Occipital lobe (tissue), 2 donors: ENCODE results near the gene ALKBH5. TPM values are rescaled to one million over a fixed set of nuclear protein-coding genes. Genes with fewer than 3 reads are reported as not detected.

Source experiments
- DNase-seq: peaks from one replicate; lab custom pipeline; 2025; lab: John Stamatoyannopoulos, UW
- total RNA-seq: library from RNA; depleted of rRNA; stranded (reverse); fragments of >200 nt; gene quantifications from one replicate; pipeline ENCODE4 v1.2.3, GENCODE V29; 2014

Gene ALKBH5
- 79.7 TPM for total RNA-seq

DNA sequence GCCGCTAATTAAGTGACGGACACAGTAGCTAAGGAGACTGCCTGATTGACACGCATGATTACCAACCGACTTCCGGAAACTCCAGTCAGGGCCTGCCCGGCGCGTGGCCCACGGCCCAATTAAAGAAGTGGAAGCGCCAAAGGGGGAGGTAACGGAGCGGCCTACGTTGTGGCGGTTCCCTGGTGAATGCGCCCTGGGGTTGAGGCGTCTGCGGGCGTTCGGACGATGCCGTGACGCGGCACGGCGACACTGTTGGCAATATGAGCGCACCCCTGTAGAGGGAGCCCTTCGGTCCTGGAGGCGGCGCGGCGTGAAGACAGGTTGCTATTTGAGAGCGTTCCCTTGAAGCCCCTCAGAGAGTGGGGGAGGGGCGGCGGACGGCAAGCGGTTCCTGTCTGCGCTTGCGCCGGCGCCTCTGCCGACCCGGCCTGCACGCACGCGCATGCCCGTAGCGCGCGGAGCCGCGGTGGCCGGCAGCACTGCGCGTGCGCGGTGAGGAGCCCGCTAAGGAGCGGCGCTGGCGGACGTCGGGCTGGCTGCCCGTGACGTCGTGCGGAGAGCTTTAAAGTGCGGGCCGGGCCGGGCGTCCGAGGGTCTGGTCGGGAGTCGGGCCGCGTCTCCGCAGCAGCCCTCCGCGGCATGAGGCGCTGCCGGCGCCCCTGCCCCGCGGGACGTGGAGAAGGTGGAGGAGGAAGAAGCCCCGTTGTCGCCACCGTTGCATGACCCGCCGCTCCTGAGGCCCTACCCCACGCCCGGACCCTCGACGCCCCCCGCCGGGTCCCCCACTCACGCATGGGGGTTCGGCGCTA, at the start of gene ALKBH5:
Gene ALKBH5 (plus strand): TSS at position 495 of the 809 bp plus-strand sequence. CDS start 416 bp downstream, outside the sequence.
- peak; percentile 97 for DNase-seq

DNA sequence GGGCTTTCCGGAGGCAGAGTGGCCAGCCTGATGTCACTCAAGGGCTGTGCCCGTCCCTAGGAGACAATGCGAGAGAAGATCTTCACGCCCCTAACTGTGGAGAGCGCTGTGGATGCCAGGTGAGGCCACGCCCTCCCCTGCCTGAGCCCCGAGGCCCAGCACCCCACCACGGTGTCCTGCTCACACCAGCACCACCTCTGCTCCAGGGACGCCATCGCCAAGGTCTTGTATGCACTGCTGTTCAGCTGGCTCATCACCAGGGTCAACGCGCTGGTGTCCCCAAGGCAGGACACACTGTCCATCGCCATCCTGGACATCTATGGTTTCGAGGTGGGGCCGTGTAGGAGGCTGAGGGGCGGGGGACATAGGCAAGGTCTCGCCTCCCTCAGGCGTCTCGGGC, 47.3 kb upstream of the ALKBH5 start:
- no peak for DNase-seq

GRCh38 chr17:18138065-18138749, 45.4 kb upstream of the ALKBH5 start:
- no peak for DNase-seq

DNA sequence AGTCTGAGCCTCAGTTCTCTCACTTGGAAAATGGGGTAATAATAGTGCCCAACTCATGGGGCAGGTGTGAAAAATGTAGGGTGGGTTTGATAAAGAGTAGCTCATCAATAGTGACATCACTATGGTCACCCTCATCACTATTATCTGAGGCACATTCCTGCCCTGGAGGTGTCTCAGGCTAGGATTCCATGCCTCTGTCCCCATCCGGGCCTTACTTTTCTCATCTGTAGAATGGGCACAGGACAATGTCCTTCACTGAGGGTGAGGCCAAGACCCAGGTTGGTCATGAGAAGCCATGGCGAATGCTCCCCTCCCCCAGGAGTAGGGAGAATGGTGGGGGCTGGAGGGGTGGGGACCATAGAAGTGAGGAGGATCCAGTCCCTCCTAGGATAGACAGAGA, 44.5 kb upstream of the ALKBH5 start:
- no peak for DNase-seq

DNA sequence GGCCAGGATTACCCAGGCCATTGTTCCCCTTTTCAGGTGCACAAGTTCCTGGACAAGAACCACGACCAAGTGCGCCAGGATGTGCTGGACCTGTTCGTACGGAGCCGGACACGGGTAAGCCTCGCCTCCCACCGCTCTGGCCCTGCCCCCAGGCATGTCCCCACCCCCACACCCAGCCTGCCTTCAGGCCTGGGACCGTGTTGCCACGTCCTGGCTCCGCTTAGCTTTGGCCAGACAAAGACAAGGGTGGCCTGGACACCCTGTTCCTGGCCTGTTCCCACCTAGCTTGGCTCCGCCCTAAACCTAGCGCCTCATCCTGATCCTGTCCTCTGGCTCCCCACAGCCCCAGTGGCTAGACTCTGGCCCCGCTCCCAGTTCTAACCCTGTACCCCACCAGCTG, 44.1 kb upstream of the ALKBH5 start:
- DNase-seq = no peak

GRCh38 chr17:18139949-18140348, 43.7 kb upstream of the ALKBH5 start:
- DNase-seq = no peak

GRCh38 chr17:18140648-18141047, 43.0 kb upstream of the ALKBH5 start:
- DNase-seq = no peak

DNA sequence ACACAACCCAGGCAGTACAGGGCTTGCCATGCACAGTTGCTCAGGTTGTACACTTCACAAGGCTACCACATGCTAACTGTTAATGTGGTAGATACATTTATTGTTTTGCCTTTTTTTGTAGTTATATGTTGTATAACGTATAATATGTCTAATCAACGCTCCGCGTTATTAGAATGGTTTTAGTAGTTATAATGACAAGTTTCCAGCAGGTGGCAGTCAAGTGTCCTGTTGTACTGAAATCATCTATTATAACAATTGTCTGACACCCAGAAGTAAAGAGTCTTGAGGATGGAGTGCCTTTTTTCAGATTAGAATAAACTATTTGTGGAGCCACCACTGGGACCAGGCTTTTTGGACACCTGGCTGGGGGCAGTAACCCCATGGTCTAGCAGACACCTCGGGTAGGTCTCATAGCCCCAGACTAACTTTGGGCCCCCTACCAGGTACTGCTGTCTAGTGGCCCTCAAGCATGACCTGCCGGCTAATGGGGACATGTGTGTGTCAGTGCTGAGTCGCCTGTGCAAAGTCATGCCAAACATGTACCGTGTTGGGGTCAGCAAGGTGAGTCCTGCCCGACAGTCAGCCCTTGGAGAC, 42.3 kb upstream of the ALKBH5 start:
- DNase-seq = no peak

DNA sequence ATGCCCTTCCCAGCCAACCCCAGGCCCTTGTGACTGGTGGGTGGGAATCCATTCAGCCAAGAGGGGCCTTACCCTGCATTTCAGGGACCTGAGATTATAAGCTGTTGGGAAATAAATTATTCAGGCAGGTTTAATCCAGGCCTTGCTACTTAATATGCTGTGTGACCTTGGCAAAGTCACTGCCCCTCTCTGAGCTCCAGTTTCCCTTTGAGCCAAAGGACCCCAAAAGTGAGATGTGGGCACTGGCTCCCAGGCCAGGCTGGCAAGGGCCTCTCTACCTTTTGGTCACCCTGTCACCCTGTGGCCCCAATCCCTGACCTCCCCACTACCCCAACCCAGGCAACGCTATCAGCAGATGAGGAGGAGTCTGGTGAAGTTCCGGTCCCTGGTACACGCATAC, 41.2 kb upstream of the ALKBH5 start:
- DNase-seq = no peak

- no peak for DNase-seq
These were observed 40.3 kb upstream of the ALKBH5 start for GRCh38 chr17:18143044-18143936.

- no peak for DNase-seq
These were observed 39.4 kb upstream of the ALKBH5 start for GRCh38 chr17:18144261-18144660.

- DNase-seq = no peak
These were observed 38.8 kb upstream of the ALKBH5 start for GRCh38 chr17:18144855-18145254.

- DNase-seq = no peak
These were observed 37.8 kb upstream of the ALKBH5 start for GRCh38 chr17:18145811-18146210.

- DNase-seq = no peak
These were observed 37.4 kb upstream of the ALKBH5 start for GRCh38 chr17:18146259-18146658.

- DNase-seq = no peak
These were observed 36.6 kb upstream of the ALKBH5 start for GRCh38 chr17:18146980-18147379.

DNA sequence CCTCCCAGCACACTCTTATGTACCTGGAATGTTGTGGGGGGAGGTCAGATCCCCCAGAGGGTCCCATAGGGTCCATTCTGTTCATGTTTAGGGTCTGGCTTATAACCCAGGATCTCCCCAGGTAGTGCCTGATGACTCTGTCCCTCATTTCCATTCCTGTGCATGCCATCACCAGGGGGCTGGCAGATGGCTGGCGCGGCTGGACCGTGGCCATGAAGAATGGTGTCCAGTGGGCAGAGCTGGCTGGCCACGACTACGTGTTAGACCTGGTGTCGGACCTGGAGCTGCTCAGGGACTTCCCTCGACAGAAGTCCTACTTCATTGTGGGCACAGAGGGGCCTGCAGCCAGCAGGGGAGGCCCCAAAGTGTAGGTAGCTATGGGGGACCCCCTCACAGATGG, 35.0 kb upstream of the ALKBH5 start:
- DNase-seq = no peak

DNA sequence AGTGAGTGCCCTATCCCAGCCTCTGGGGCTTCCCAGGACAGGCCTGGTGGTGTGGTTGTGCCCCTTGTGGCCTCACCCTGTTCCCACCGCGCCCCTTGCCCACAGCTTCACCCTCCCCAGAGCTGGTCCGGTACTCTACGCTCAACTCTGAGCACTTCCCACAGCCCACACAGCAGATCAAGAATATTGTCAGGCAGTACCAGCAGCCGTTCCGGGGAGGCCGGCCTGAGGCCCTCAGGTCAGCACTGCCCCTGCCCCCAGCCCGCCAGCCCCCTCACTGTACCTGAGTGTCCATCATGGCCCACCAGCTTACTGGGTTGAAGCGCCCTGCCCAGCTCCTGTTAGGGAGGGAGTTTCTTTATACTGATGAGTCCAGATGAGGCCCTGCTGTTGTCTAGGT, 32.3 kb upstream of the ALKBH5 start:
- no peak for DNase-seq

GRCh38 chr17:18155179-18155578, 28.4 kb upstream of the ALKBH5 start:
- DNase-seq = no peak

DNA sequence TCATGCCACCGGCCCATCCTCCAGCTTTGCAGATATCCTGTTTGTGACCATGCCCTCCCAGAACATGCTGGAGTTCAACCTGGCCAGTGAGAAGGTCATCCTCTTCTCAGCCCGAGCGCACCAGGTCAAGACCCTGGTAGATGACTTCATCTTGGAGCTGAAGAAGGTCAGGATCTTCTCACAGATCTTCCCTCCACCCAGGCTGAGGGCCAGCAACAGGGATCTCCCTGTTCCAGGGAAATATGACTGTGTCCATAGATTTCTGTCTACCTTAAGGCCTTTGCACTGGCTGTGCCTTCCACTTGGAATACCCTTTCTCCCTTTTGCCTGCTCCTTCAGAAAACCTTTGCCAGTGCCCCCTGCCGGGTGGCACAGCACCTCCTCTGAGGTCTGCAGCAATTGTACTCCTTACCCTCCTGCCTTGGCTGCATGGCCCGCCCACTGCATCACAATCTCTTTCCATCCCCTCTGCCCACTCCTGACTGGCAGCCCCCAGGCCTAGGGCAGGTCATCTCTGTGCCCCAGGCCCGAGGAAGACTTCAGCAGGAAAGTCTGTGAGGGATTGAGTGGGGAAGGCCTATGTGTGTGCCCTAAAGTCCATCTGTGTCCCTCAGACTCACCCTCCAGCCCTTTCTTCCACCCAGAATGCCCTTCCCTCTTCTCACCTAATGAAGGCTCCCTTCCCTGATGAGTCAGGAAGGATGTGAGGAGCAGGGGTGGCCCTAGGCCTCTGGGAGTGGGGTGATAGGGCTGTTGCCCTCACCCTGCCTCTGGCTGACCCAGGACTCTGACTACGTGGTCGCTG, 27.3 kb upstream of the ALKBH5 start:
- no peak for DNase-seq

DNA sequence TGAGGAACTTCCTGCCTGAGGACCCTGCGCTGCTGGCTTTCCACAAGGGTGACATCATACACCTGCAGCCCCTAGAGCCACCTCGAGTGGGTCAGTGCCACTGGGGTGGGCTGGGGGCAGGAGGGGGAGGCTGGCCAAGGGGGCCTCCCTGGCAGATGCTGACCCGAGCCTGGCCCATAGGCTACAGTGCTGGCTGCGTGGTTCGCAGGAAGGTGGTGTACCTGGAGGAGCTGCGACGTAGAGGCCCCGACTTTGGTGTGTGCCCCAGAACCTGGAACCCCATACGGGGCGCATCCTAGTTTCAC, 26.7 kb upstream of the ALKBH5 start:
- no peak for DNase-seq
